HepG2 (cell line): ENCODE data around the gene PLIN3. TPM values are rescaled to one million over a fixed set of nuclear protein-coding genes. Genes with fewer than 3 reads are reported as not detected.

Experiments used
- BCL6 ChIP-seq: IDR thresholded peaks from 2 replicates; pipeline ENCODE4 v1.6.1; 2016; ENCODE audit warnings: missing genetic modification reagents, missing compliant biosample characterization
- BHLHE40 ChIP-seq: IDR thresholded peaks from 2 replicates; pipeline ENCODE4 v1.6.1; 2011; ENCODE audit warnings: low read length, improper control_type of control experiment
- BRD4 ChIP-seq: sonication (generic); formaldehyde crosslinking; IDR thresholded peaks from 2 replicates; pipeline ENCODE4 v1.4.0; 2020; ENCODE audit warnings: missing genetic modification reagents
- HNRNPH1 ChIP-seq: fragments of 200-400 bp; formaldehyde crosslinking; optimal IDR thresholded peaks from 2 replicates; pipeline ENCODE3; 2017; ENCODE audit warnings: mild to moderate bottlenecking, low read depth, low read length
- JUND ChIP-seq: sonication (generic); formaldehyde crosslinking; IDR thresholded peaks from 2 replicates; pipeline ENCODE4 v1.8.0; 2022; ENCODE audit warnings: mild to moderate bottlenecking, missing genetic modification reagents
- KLF9 ChIP-seq: IDR thresholded peaks from 2 replicates; pipeline ENCODE4 v1.6.1; 2016; ENCODE audit warnings: low read depth
- RAD21 ChIP-seq: fragments of 450-650 bp; formaldehyde crosslinking; IDR thresholded peaks from 2 replicates; pipeline ENCODE4 v1.5.0; 2020; ENCODE audit warnings: mild to moderate bottlenecking
- RXRA ChIP-seq: sonication (generic); formaldehyde crosslinking; IDR thresholded peaks from 2 replicates; pipeline ENCODE4 v1.5.1; 2020; ENCODE audit warnings: missing genetic modification reagents
- SOX13 ChIP-seq, 3 experiments: fragments of 450-650 bp in 1 of 3; sonication (generic) in 1 of 3; formaldehyde crosslinking in 1 of 3; IDR thresholded peaks in 2 of 3; conservative IDR thresholded peaks in 1 of 3; 2 replicates each; pipeline versions ENCODE4 v1.5.0 to v1.6.1; 2016 to 2020; ENCODE audit warnings: antibody characterized with exemption in 1 of 3, mild to moderate bottlenecking in 1 of 3, missing compliant biosample characterization in 1 of 3, missing genetic modification reagents in 1 of 3, moderate library complexity in 1 of 3
- SRSF9 ChIP-seq: fragments of 200-400 bp; formaldehyde crosslinking; IDR thresholded peaks from 2 replicates; pipeline ENCODE4 v1.6.1; 2018; ENCODE audit warnings: borderline replicate concordance, mild to moderate bottlenecking, low read depth, low read length; ENCODE audit not compliant: insufficient read depth, poor library complexity, severe bottlenecking
- SUZ12 ChIP-seq: fragments of 150-350 bp; IDR thresholded peaks from 2 replicates; pipeline ENCODE4 v1.6.1; 2014; ENCODE audit warnings: low read depth, low read length
- ZFP36L2 ChIP-seq: sonication (generic); formaldehyde crosslinking; IDR thresholded peaks from 2 replicates; pipeline ENCODE4 v1.4.0; 2020; ENCODE audit warnings: missing genetic modification reagents
- ZNF292 ChIP-seq: sonication (generic); formaldehyde crosslinking; IDR thresholded peaks from 2 replicates; pipeline ENCODE4 v1.8.1; 2022; ENCODE audit warnings: mild to moderate bottlenecking, low read depth, missing genetic modification reagents, borderline replicate concordance
- ZNF337 ChIP-seq: sonication (generic); formaldehyde crosslinking; IDR thresholded peaks from 2 replicates; pipeline ENCODE4 v1.5.1; 2020; ENCODE audit warnings: missing genetic modification reagents, low read depth, mild to moderate bottlenecking, borderline replicate concordance
- ZNF383 ChIP-seq: sonication (generic); formaldehyde crosslinking; IDR thresholded peaks from 2 replicates; pipeline ENCODE4 v1.4.0; 2020; ENCODE audit warnings: missing genetic modification reagents, mild to moderate bottlenecking, borderline replicate concordance
- ZNF569 ChIP-seq: sonication (generic); formaldehyde crosslinking; IDR thresholded peaks from 2 replicates; pipeline ENCODE4 v1.5.0; 2020; ENCODE audit warnings: mild to moderate bottlenecking, missing genetic modification reagents, moderate library complexity, borderline replicate concordance
- ZNF737 ChIP-seq: sonication (generic); formaldehyde crosslinking; IDR thresholded peaks from 2 replicates; pipeline ENCODE4 v1.5.0; 2020; ENCODE audit warnings: missing genetic modification reagents, mild to moderate bottlenecking, borderline replicate concordance
- polyA plus RNA-seq, 8 experiments: library from polyadenylated mRNA; depleted of rRNA in 3 of 8; stranded (reverse) in 7 of 8; unstranded in 1 of 8; fragments of >200 nt; fragmentation: Illumina TruSeq in 4 of 8; extraction: Trizol in 4 of 8; gene quantifications; 2 replicates each; pipeline versions ENCODE4 v1.2.1 to v1.2.3, GENCODE V29; 2011 to 2016; ENCODE audit warnings: low read depth in 4 of 8, missing spikeins in 1 of 8, mixed read lengths in 1 of 8; ENCODE audit not compliant: insufficient read depth in 1 of 8
- total RNA-seq, 5 experiments: library from RNA; depleted of rRNA; stranded (reverse); fragments of >200 nt; fragmentation: Illumina TruSeq; extraction: Trizol; gene quantifications; 2 replicates each; pipeline ENCODE4 v1.2.3, GENCODE V29; 2016; ENCODE audit warnings: low read depth in 1 of 5
- TF ChIP-seq, protein P1 (sequence below): fragments of 450-650 bp; IDR thresholded peaks from 2 replicates; pipeline ENCODE4 v1.6.1; 2016

PLIN3 gene
- total and polyA plus RNA-seq, 2 of the 13 experiments (the other 11 are each of a cell fraction or from before 2014, with no cell fraction given), result 49.3 to 57.9 TPM

DNA sequence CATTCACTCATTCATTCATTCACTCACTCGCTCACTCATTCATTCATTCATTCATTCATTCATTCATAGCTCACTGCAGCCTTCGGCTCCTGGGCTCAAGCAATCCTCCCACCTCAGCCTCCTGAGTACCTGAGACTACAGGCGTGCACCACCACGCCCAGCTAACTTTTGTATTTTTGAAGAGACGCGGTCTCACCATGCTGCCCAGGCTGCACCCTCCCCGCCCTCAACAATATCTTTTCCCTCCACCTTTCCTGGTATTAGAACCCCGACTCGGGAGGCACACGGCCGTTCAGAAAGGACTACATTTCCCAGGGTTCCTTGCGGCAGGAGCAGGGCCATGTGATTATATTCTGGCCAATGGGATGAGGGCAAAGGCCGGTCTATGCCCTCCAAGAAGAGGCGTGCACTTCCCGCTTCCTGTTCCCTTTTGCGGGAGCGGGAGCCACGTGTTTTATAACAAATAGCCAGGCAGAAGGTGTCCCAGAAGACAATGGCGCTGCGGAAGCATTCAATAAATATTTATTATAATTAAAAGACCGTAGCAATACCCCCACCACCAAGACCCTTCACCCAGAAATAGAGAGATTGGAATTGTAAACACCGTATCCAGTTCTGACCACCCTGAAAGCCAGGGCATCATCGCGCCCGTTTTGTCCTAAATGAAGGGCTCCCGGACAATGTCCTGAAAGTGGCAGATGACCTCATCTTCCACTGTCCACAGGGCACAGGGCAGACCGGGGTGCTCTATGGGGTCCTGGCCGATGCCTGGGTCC, 51.9 kb downstream of the PLIN3 start (continued):
- TF ChIP-seq RXRA (no peak), ZNF383 (CRISPR knock-in tag) (no peak), ZNF737 (CRISPR knock-in tag) (no peak), SOX13 (IDR thresholded peaks at IDR 0.05) (no peak), SOX13 (CRISPR knock-in tag; conservative IDR thresholded peaks at IDR 0.05 in 1 of 2, IDR thresholded peaks at IDR 0.05 in 1 of 2) (peak in 1 of 2 experiments; percentile 15; a peak in 1 of 4 replicates), BCL6 (CRISPR knock-in tag) (no peak; the same call in 1 of the 2 replicates), RAD21 (no peak), ZFP36L2 (CRISPR knock-in tag) (no peak), ZNF569 (CRISPR knock-in tag) (no peak), SUZ12 (peak; percentile 74), JUND (no peak), ZNF337 (CRISPR knock-in tag) (no peak), HNRNPH1 (no peak), ZNF292 (CRISPR knock-in tag) (no peak), BHLHE40 (no peak), KLF9 (CRISPR knock-in tag) (no peak), SRSF9 (no peak), BRD4 (CRISPR knock-in tag) (no peak)
- TF ChIP-seq, protein P1, sequence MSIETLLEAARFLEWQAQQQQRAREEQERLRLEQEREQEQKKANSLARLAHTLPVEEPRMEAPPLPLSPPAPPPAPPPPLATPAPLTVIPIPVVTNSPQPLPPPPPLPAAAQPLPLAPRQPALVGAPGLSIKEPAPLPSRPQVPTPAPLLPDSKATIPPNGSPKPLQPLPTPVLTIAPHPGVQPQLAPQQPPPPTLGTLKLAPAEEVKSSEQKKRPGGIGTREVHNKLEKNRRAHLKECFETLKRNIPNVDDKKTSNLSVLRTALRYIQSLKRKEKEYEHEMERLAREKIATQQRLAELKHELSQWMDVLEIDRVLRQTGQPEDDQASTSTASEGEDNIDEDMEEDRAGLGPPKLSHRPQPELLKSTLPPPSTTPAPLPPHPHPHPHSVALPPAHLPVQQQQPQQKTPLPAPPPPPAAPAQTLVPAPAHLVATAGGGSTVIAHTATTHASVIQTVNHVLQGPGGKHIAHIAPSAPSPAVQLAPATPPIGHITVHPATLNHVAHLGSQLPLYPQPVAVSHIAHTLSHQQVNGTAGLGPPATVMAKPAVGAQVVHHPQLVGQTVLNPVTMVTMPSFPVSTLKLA, result peak; percentile 65
